HepG2 (cell line): ENCODE measurements around the gene CERS6.

ENCODE experiments used
- CREB1 ChIP-seq, 2 experiments: fragments of 450-650 bp in 1 of 2; IDR thresholded peaks; 2 replicates each; pipeline ENCODE4 v1.6.1; 2016 to 2017; ENCODE audit warnings: control low read depth in 1 of 2, mild to moderate bottlenecking in 1 of 2, missing compliant biosample characterization in 1 of 2, missing genetic modification characterization in 1 of 2
- DPF2 ChIP-seq: sonication (generic); formaldehyde crosslinking; IDR thresholded peaks from 2 replicates; pipeline ENCODE4 v1.4.0; 2020; ENCODE audit warnings: mild to moderate bottlenecking, low read depth, missing genetic modification reagents, borderline replicate concordance
- EZH2 ChIP-seq: conservative IDR thresholded peaks from 2 replicates; pipeline ENCODE4 v1.6.1; 2012; ENCODE audit warnings: mild to moderate bottlenecking, low read depth, low read length, moderate library complexity
- NR1H2 ChIP-seq: sonication (generic); formaldehyde crosslinking; IDR thresholded peaks from 2 replicates; pipeline ENCODE4 v1.8.1; 2022; ENCODE audit warnings: low read depth, missing genetic modification reagents, borderline replicate concordance
- POLR2A ChIP-seq, 2 experiments: IDR thresholded peaks; 2 replicates each; pipeline ENCODE4 v1.6.1; 2011; ENCODE audit warnings: low read depth in 2 of 2, low read length in 2 of 2, mild to moderate bottlenecking in 1 of 2, moderate library complexity in 1 of 2; ENCODE audit not compliant: insufficient read depth in 1 of 2
- TAF1 ChIP-seq: sonication (generic); formaldehyde crosslinking; IDR thresholded peaks from 2 replicates; pipeline ENCODE4 v1.4.0; 2020; ENCODE audit warnings: missing genetic modification reagents
- USF2 ChIP-seq, 2 experiments: sonication (generic) in 1 of 2; formaldehyde crosslinking in 1 of 2; IDR thresholded peaks; 2 replicates each; pipeline versions ENCODE4 v1.5.1 to v1.6.1; 2011 to 2020; ENCODE audit warnings: borderline replicate concordance in 1 of 2, low read depth in 1 of 2, low read length in 1 of 2, mild to moderate bottlenecking in 1 of 2, missing genetic modification reagents in 1 of 2, moderate library complexity in 1 of 2
- ZFYVE20 ChIP-seq: sonication (generic); formaldehyde crosslinking; IDR thresholded peaks from 2 replicates; pipeline ENCODE4 v1.8.0; 2023; ENCODE audit warnings: low read depth, mild to moderate bottlenecking, moderate library complexity, missing genetic modification reagents, borderline replicate concordance

- no peak for TF ChIP-seq POLR2A (IDR thresholded peaks at IDR 0.05; ENCODE audit: insufficient read depth in 1 of 2, low read depth in 2 of 2, low read length in 2 of 2)
- no peak for TF ChIP-seq ZFYVE20
- no peak for TF ChIP-seq TAF1
- no peak for TF ChIP-seq NR1H2
- no peak for TF ChIP-seq DPF2 (CRISPR knock-in tag)
- TF ChIP-seq USF2 (IDR thresholded peaks at IDR 0.05; ENCODE audit: low read depth, low read length) = no peak
- TF ChIP-seq USF2 (CRISPR knock-in tag; IDR thresholded peaks at IDR 0.05; ENCODE audit: borderline replicate concordance) = no peak
- TF ChIP-seq EZH2 = no peak
- no peak for TF ChIP-seq CREB1 (IDR thresholded peaks at IDR 0.05)
- no peak for TF ChIP-seq CREB1 (CRISPR knock-in tag; IDR thresholded peaks at IDR 0.05)
Measured at GRCh38 chr2:168536925-168537466, 80.9 kb downstream of the CERS6 start.
